ENCODE measurements around the gene ADRA1B. TPM values are rescaled to one million over a fixed set of nuclear protein-coding genes. Genes with fewer than 3 reads are reported as not detected.

ADRA1B gene
- total RNA-seq, 4 donors from 2014 or later, result 0.30 to 2.0 (median 2.0) TPM; not detected in 1

DNA sequence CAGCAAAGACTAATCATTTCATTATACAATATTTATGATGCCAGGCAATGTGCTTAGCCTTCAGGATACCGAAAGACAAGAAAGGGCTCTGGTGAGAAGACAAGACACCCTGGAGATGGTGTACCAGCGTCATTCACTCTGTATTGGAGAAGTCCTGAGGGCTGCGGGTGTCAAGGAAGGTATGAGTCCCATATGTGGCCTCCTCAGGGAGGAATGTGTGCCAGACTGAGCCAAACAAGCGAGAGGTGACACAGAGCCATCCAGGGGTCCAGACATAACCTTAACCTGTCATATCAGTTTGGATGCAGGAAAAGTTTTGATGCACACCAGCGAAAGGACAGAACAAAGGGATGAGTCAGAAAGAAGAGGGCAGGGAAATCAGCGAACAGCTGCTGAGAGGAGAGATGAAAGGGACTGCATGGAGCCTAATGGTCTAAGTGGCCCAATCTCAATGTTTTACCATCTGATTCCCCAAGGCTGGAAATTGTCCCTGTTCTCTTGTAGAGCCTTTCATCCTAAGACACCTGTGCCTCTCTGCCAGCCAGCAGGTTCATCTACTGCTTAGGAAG, 38.9 kb downstream of the ADRA1B start:
- 90 to 92% methylated on average over 6 of the region's 6 CpGs for WGBS, 2 donors
- no peak for TF ChIP-seq POLR2A (IDR thresholded peaks at IDR 0.05)
- TF ChIP-seq, protein P1, sequence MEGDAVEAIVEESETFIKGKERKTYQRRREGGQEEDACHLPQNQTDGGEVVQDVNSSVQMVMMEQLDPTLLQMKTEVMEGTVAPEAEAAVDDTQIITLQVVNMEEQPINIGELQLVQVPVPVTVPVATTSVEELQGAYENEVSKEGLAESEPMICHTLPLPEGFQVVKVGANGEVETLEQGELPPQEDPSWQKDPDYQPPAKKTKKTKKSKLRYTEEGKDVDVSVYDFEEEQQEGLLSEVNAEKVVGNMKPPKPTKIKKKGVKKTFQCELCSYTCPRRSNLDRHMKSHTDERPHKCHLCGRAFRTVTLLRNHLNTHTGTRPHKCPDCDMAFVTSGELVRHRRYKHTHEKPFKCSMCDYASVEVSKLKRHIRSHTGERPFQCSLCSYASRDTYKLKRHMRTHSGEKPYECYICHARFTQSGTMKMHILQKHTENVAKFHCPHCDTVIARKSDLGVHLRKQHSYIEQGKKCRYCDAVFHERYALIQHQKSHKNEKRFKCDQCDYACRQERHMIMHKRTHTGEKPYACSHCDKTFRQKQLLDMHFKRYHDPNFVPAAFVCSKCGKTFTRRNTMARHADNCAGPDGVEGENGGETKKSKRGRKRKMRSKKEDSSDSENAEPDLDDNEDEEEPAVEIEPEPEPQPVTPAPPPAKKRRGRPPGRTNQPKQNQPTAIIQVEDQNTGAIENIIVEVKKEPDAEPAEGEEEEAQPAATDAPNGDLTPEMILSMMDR (IDR thresholded peaks at IDR 0.05), result no peak
- H3K4me3 ChIP-seq (ENCODE audit: low read depth, poor library complexity, severe bottlenecking), result no peak overlapping the region
- DNase-seq (ENCODE audit: low spot score in 2 of 2), result no peak
- intact Hi-C loops (cut with DNase I; ENCODE audit: low total_unique reads), result no loop called here

DNA sequence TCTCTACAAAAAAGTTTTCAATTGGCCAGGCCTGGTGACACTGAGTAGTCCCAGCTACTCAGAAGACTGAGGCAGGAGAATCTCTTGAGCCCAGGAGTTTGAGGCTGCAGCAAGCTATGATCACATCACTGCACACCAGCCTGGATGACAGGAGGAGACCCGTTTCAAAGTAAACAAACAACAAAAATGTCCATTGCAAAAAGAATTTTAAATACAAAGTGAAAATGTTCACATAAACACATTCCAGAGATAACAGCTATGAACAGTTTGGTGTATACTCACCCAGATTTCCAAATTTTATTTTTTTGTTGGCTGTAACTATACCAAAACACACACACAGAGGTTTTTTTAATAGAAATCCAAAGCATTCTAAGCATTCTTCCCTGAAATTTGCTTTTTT, 39.8 kb downstream of the ADRA1B start:
- TF ChIP-seq POLR2A (IDR thresholded peaks at IDR 0.05), result no peak
- TF ChIP-seq, protein P1 (IDR thresholded peaks at IDR 0.05), result no peak
- no peak for DNase-seq (ENCODE audit: low spot score in 2 of 2)
- intact Hi-C loops (cut with DNase I; ENCODE audit: low total_unique reads), result no loop called here
- H3K4me3 ChIP-seq (ENCODE audit: low read depth, poor library complexity, severe bottlenecking), result no peak overlapping the region
- WGBS, 2 donors, result 77 to 81% methylated on average over 1 of the region's 1 CpG

DNA sequence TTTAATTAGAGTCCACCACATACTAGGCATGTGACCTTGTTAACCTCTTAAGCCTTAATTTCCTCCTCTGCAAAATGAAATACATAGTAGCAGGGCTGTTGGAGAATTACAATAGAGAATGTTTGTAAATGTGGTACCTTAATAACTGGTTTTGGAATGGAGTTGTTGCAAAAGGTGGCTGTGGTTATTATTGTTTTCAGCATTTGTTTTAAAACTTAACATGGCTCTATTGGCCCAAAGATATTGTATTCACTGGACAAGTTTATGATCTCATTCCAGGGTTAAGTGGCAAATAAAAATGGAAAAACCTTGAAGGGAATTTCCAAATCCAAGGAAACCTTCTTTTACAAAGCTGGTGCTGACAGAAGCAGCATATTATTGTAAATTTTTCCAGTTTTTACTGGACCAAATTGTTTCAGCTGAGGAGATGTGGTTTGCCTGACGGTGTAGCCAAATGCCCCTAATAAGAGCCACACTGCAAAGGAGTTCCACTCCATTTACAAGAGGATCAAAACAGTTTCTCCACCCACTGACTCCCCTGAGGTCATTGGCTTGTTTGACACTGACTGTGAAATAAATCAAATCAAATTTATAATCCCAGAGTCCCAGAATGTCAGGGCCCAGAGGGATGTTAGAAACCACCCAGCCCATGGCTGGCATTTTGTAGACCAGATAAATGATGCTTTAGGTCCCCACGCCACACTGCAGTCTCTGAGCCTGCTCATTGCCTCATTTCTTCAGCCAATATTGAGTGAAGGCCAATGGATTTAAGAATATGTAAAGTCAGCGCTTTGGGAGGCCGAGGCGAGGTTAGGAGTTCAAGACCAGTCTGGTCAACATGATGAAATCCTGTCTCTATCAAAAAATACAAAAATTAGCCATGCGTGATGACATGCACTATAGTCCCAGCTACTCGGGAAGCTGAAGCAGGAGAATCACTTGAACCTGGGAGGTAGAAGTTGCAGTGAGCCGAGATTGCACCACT, 45.2 kb downstream of the ADRA1B start:
- intact Hi-C loops (cut with DNase I; ENCODE audit: low total_unique reads), result no loop called here
- no peak for DNase-seq (ENCODE audit: low spot score in 2 of 2)
- 84 to 88% methylated on average over 8 of the region's 8 CpGs for WGBS, 2 donors
- TF ChIP-seq POLR2A (IDR thresholded peaks at IDR 0.05), result no peak
- TF ChIP-seq, protein P1 (IDR thresholded peaks at IDR 0.05), result no peak
- no peak overlapping the region for H3K4me3 ChIP-seq (ENCODE audit: low read depth, poor library complexity, severe bottlenecking)

DNA sequence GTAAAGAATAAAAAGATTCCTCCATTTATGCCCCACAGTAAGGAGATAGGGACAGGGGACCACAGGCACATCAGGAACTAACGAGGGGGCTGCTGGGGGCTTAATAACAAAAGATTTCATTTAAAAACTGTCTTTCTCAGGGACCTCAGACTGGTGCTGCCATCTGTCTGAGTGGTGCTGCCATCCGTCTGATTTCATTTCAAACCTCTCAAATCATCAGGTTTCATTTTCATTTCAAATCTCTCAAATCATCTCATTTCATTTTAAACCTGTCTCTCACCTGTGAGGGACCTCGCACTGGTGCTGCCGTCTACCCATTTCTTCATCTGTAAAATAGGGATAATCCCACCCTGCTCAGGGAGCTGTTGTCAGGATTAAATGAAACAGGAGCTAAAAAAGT, 45.9 kb downstream of the ADRA1B start:
- TF ChIP-seq, protein P1 (IDR thresholded peaks at IDR 0.05), result no peak
- no peak for TF ChIP-seq POLR2A (IDR thresholded peaks at IDR 0.05)
- intact Hi-C loops (cut with DNase I; ENCODE audit: low total_unique reads), result no loop called here
- no peak for DNase-seq (ENCODE audit: low spot score in 2 of 2)
- no peak overlapping the region for H3K4me3 ChIP-seq (ENCODE audit: low read depth, poor library complexity, severe bottlenecking)
- WGBS, 2 donors, result 69 to 93% methylated on average over 4 of the region's 4 CpGs

DNA sequence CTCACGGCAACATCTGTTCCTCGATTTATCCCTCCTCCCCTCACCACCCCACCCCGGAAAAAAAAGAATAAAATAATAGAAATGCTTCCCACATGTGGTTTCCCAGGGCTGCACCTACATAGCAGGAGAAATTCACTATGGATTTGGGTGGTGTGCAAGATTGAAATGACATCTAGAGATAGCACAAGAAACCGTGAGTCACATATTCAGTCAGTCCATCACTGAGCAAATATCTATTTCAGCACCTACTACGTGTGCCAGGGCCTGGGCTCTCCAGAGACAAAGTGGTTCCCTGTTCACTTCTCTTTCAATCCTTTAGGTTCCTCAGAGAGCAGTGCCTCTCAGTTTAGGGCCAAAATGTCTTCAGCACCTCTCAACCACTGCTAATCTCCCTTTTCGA, 47.7 kb downstream of the ADRA1B start:
- TF ChIP-seq, protein P1 (IDR thresholded peaks at IDR 0.05), result no peak
- TF ChIP-seq POLR2A (IDR thresholded peaks at IDR 0.05), result no peak
- intact Hi-C loops (cut with DNase I; ENCODE audit: low total_unique reads), result no loop called here
- no peak overlapping the region for H3K4me3 ChIP-seq (ENCODE audit: low read depth, poor library complexity, severe bottlenecking)
- 79 to 82% methylated on average over 6 of the region's 6 CpGs for WGBS, 2 donors
- peak in 1 of 2 donors; percentile 3 for DNase-seq (ENCODE audit: low spot score in 2 of 2)

Measured in lower leg skin (tissue), 4 donors.